ENCODE measurements around the gene CCDC87. TPM values are rescaled to one million over a fixed set of nuclear protein-coding genes. Genes with fewer than 3 reads are reported as not detected.

The CCDC87 gene
- total RNA-seq, 1 experiment from 2014 or later: 0.75 TPM

DNA sequence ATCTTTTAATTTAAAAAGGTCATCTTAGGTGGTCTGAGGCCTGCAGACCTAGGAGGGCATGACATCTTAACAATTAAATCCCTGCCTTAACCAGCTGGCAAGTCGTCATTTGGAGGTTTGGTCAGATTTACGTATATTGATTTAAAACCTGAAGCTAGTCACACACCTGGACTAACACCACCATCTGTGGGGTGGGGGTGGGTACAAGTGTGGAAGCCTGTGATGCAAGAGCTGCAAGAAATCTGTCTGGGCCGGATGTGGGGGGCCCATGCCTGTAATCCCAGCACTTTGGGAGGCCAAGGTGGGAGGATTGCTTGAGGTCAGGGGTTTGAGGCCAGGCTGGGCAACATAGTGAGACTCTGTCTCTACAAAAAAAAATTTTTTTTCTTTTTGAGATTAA, 11.6 kb downstream of the CCDC87 start:
- Histone ChIP-seq H4K20me1 (ENCODE audit: insufficient read depth, low read depth, low read length) (no peaks in the 10 kb centered on the region), H3K9ac (ENCODE audit: low read length) (no peak overlapping the region), H3K79me2 (ENCODE audit: low read length) (no peaks in the 10 kb centered on the region), H3K4me1 (ENCODE audit: low read length) (no peaks in the 10 kb centered on the region), H2AFZ (ENCODE audit: low read length) (no peak overlapping the region), H3K9me2 (replicated peaks; ENCODE audit: insufficient read depth, low read length) (no peaks in the 10 kb centered on the region), H3K27ac (ENCODE audit: low read length) (no peak overlapping the region), H3K27me3 (ENCODE audit: low read length) (no peaks in the 10 kb centered on the region), H3K4me3 (ENCODE audit: low read length) (no peak overlapping the region), H3K4me2 (ENCODE audit: low read depth, low read length, poor library complexity, severe bottlenecking) (no peak overlapping the region), H3K9me3 (ENCODE audit: low read length) (peaks cover 5% of the 10 kb centered on the region; the same call in 1 of the 2 replicates), H3K36me3 (ENCODE audit: insufficient read depth, low read length) (no peaks in the 10 kb centered on the region)
- DNase-seq: no peak

DNA sequence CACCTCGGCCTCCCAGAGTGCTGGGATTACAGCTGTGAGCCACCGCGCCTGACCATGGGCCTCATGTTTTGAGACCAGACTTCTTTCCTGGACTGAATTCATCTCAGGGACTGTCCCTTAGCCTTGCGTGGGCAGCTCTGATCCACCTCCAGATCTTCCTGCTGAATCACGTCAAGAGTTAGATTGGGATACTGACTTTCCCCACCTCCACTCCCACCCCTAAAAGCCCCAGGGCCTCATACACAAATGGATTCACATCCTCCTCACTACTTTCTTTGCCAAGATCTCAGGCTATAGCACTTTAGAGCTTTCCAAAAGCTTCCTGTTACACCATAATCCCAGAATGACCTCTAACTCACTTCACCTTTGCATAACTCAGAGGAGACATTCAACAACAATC, 12.1 kb downstream of the CCDC87 start:
- no peak for DNase-seq
- no peak overlapping the region for H3K9ac ChIP-seq (ENCODE audit: low read length)
- H3K36me3 ChIP-seq (ENCODE audit: insufficient read depth, low read length): no peaks in the 10 kb centered on the region
- no peak overlapping the region for H3K4me3 ChIP-seq (ENCODE audit: low read length)
- peaks cover 5% of the 10 kb centered on the region; the same call in 1 of the 2 replicates for H3K9me3 ChIP-seq (ENCODE audit: low read length)
- H4K20me1 ChIP-seq (ENCODE audit: insufficient read depth, low read depth, low read length): no peaks in the 10 kb centered on the region
- no peaks in the 10 kb centered on the region for H3K27me3 ChIP-seq (ENCODE audit: low read length)
- no peaks in the 10 kb centered on the region for H3K79me2 ChIP-seq (ENCODE audit: low read length)
- H3K27ac ChIP-seq (ENCODE audit: low read length): no peak overlapping the region
- no peaks in the 10 kb centered on the region for H3K4me1 ChIP-seq (ENCODE audit: low read length)
- no peak overlapping the region for H3K4me2 ChIP-seq (ENCODE audit: low read depth, low read length, poor library complexity, severe bottlenecking)
- H3K9me2 ChIP-seq (replicated peaks; ENCODE audit: insufficient read depth, low read length): no peaks in the 10 kb centered on the region
- no peak overlapping the region for H2AFZ ChIP-seq (ENCODE audit: low read length)

DNA sequence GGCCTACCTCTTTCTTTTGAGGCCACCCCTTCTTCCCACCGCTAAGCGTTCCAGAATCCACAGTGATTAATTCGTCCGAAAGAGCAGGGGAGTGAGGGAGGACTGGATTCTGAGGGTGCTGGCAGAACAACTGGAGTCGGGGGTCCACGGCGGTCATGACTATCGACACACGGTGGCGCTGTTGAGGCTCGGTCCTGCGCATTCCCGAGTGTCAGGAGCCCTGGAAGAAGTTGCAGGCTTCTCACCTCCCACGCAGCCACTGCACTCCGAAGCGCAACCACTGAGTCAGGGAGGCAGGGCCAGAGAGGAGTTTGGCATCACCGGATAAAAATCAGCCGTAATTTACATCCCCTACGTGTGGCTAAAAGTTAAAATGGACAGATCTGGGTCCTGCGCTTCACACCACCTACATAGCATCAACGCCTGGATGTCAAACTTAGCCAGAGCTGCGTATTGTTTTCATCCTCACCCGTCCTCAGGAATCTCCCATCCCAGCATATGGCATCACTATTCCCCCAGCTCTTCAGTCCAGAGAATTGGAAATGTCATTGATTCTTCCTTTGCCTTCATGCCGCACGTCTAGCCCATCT, 13.8 kb downstream of the CCDC87 start:
- Histone ChIP-seq H3K36me3 (ENCODE audit: insufficient read depth, low read length) (no peaks in the 10 kb centered on the region), H3K27me3 (ENCODE audit: low read length) (no peaks in the 10 kb centered on the region), H4K20me1 (ENCODE audit: insufficient read depth, low read depth, low read length) (no peaks in the 10 kb centered on the region), H3K4me3 (ENCODE audit: low read length) (no peak overlapping the region), H3K4me2 (ENCODE audit: low read depth, low read length, poor library complexity, severe bottlenecking) (no peak overlapping the region), H3K9ac (ENCODE audit: low read length) (no peak overlapping the region), H3K9me3 (ENCODE audit: low read length) (peaks cover 5% of the 10 kb centered on the region; the same call in 1 of the 2 replicates), H2AFZ (ENCODE audit: low read length) (no peak overlapping the region), H3K79me2 (ENCODE audit: low read length) (no peaks in the 10 kb centered on the region), H3K4me1 (ENCODE audit: low read length) (no peaks in the 10 kb centered on the region), H3K9me2 (replicated peaks; ENCODE audit: insufficient read depth, low read length) (no peaks in the 10 kb centered on the region), H3K27ac (ENCODE audit: low read length) (no peak overlapping the region)
- DNase-seq: peak; percentile 82

DNA sequence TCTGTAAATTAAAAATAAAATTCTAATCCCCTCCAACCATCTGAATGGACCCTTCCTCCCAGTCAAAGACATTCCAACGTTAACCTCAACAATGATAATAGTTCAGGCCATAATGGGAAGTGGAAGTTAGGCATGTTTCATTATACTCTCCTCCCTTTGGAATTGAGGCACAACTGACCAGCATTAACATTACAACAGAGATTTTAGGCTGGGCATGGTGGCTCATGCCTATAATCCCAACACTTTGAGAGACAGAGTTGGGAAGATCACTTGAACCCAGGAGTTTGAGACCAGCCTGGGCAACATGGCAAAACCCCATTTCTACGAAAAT, 22.0 kb downstream of the CCDC87 start:
- Histone ChIP-seq H3K9ac (ENCODE audit: low read length) (no peak overlapping the region), H3K9me2 (replicated peaks; ENCODE audit: insufficient read depth, low read length) (no peaks in the 10 kb centered on the region), H3K9me3 (ENCODE audit: low read length) (no peaks in the 10 kb centered on the region), H4K20me1 (ENCODE audit: insufficient read depth, low read depth, low read length) (no peaks in the 10 kb centered on the region), H3K36me3 (ENCODE audit: insufficient read depth, low read length) (no peaks in the 10 kb centered on the region), H3K79me2 (ENCODE audit: low read length) (no peaks in the 10 kb centered on the region), H2AFZ (ENCODE audit: low read length) (no peak overlapping the region), H3K27me3 (ENCODE audit: low read length) (no peaks in the 10 kb centered on the region), H3K4me2 (ENCODE audit: low read depth, low read length, poor library complexity, severe bottlenecking) (no peak overlapping the region), H3K4me1 (ENCODE audit: low read length) (no peaks in the 10 kb centered on the region), H3K27ac (ENCODE audit: low read length) (no peak overlapping the region), H3K4me3 (ENCODE audit: low read length) (no peak overlapping the region)
- no peak for DNase-seq

DNA sequence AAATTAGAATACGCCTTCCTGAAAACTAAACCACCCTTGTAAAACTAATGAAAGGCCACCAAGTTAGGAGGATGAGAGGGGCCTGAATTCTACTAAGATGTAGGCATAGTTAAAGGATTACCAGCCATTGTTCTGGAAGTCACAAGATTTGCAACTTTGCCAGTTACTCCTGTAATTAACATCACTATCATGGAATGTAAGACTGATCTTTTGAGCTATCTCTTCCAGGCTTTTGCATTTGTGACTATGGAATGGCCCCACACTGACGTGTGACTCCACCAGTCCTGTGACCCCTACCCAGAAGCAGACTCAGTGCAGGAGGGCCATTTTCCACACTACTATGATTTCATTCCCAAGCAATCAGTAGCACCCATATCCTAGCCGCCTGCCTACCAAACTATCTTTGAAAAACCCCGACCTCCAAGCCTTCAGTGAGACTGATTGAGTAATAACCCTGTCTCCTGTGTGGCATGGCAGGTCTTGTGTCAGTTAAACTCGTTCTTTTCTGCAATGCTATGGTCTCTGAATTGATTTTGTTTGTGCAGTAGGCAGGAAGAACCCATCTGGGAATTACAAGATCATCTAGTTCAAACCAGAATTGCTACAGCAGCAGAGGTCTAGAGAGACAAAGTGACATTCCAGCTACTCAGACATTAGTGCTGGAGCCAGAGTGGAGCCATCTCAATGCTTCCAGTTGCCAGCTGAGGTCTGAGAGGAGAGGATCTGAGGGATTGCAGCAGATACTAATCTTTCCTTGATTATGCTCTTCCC, 22.6 kb downstream of the CCDC87 start:
- Histone ChIP-seq H3K9ac (ENCODE audit: low read length) (no peak overlapping the region), H3K4me2 (ENCODE audit: low read depth, low read length, poor library complexity, severe bottlenecking) (no peak overlapping the region), H3K27me3 (ENCODE audit: low read length) (no peaks in the 10 kb centered on the region), H4K20me1 (ENCODE audit: insufficient read depth, low read depth, low read length) (no peaks in the 10 kb centered on the region), H3K4me3 (ENCODE audit: low read length) (no peak overlapping the region), H2AFZ (ENCODE audit: low read length) (no peak overlapping the region), H3K9me3 (ENCODE audit: low read length) (no peaks in the 10 kb centered on the region), H3K36me3 (ENCODE audit: insufficient read depth, low read length) (no peaks in the 10 kb centered on the region), H3K4me1 (ENCODE audit: low read length) (no peaks in the 10 kb centered on the region), H3K9me2 (replicated peaks; ENCODE audit: insufficient read depth, low read length) (no peaks in the 10 kb centered on the region), H3K79me2 (ENCODE audit: low read length) (no peaks in the 10 kb centered on the region), H3K27ac (ENCODE audit: low read length) (no peak overlapping the region)
- no peak for DNase-seq

DNA sequence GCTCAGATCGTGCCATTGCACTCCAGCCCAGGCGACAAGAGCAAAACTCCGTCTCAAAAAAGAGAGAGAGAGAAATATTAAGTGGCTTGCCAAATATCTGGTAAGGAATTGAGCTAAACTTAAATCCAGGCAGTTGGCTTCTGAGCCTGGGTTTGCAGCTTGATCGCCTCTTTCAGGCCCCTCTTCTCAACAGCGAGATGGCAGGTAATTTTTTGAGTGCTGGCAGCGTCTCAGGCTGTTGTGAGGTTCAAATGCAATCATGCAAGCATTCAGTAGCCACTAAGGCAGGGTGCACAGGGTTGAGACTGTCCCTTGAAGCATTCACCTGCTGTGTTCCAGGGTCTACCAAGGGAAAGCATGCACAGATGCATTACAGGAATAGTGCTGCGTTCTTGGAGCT, 23.8 kb downstream of the CCDC87 start:
- H3K27me3 ChIP-seq (ENCODE audit: low read length): no peaks in the 10 kb centered on the region
- H3K9me3 ChIP-seq (ENCODE audit: low read length): no peaks in the 10 kb centered on the region
- H3K4me2 ChIP-seq (ENCODE audit: low read depth, low read length, poor library complexity, severe bottlenecking): no peak overlapping the region
- H3K27ac ChIP-seq (ENCODE audit: low read length): no peak overlapping the region
- no peaks in the 10 kb centered on the region for H3K9me2 ChIP-seq (replicated peaks; ENCODE audit: insufficient read depth, low read length)
- no peak overlapping the region for H3K4me3 ChIP-seq (ENCODE audit: low read length)
- H2AFZ ChIP-seq (ENCODE audit: low read length): no peak overlapping the region
- no peaks in the 10 kb centered on the region for H3K4me1 ChIP-seq (ENCODE audit: low read length)
- no peak for DNase-seq
- H3K79me2 ChIP-seq (ENCODE audit: low read length): no peaks in the 10 kb centered on the region
- no peaks in the 10 kb centered on the region for H3K36me3 ChIP-seq (ENCODE audit: insufficient read depth, low read length)
- H3K9ac ChIP-seq (ENCODE audit: low read length): no peak overlapping the region
- H4K20me1 ChIP-seq (ENCODE audit: insufficient read depth, low read depth, low read length): no peaks in the 10 kb centered on the region

DNA sequence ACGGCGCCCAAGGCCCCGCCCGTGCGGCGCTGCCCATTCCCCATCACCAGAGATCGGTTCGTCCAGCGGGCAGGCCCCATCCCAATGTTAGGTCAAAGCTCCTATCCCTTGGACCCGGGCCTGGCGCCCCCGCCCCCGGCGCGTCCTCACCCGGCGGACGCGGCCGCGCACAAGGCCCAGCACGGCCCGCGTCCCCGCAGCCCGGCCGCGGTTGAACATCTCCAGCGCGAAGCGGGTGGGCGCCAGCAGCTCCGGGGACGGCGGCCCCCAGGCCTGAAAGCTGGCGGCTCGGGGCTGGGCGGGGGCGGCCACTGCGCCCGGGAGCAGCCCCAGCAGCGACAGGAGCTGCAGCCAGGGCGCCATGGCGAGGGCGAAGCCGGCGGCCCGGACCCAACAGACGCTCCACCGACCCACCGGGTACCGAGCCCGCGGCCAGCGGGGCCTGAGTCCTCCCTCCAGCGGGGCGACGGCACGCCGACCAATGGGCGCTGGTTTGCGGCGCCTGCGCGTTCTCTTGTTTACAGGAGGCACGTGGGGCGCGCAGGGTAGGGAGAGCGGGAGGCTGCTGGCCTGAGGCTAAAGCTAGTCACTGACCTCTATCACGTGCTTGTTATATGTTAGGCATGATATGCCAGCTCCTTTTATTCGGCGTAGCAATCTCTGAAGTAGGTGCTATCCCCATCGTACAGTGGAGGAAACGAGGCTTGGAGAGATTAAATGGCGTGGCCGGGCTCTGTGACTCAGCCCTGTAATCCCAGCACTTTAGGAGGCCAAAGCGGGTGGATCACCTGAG, 24.5 kb downstream of the CCDC87 start, which contains the start of gene CTSF:
Gene CTSF (minus strand): TSS at position 483 of the 793 bp plus-strand sequence. CDS start 120 bp downstream, at position 363.
- Histone ChIP-seq H4K20me1 (ENCODE audit: insufficient read depth, low read depth, low read length) (no peaks in the 10 kb centered on the region), H2AFZ (ENCODE audit: low read length) (no peak within 1 kb of the TSS), H3K36me3 (ENCODE audit: insufficient read depth, low read length) (no peaks in the 10 kb centered on the region), H3K9ac (ENCODE audit: low read length) (no peak within 1 kb of the TSS), H3K4me3 (ENCODE audit: low read length) (no peak within 1 kb of the TSS), H3K9me3 (ENCODE audit: low read length) (no peaks in the 10 kb centered on the region), H3K4me1 (ENCODE audit: low read length) (no peaks in the 10 kb centered on the region), H3K9me2 (replicated peaks; ENCODE audit: insufficient read depth, low read length) (no peaks in the 10 kb centered on the region), H3K79me2 (ENCODE audit: low read length) (no peaks in the 10 kb centered on the region), H3K27ac (ENCODE audit: low read length) (no peak within 1 kb of the TSS), H3K27me3 (ENCODE audit: low read length) (no peaks in the 10 kb centered on the region), H3K4me2 (ENCODE audit: low read depth, low read length, poor library complexity, severe bottlenecking) (no peak within 1 kb of the TSS)
- no peak for DNase-seq

DNA sequence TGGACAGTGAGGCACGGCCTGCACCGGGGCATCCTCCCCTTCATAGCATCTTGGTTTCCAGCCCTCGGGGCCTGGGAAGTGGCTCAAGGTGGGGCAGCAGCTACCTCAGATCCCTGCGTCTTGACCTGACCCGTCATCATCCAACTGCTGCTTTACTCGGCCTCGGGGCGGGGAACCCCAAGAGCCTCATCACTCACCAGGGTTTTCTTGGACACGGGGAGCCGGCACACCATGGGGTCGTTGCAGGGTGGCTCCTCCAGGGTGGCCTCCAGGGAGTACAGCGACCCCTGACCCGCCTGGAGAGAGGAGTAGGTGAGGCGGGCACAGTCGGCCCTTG, 25.1 kb downstream of the CCDC87 start:
- no peaks in the 10 kb centered on the region for H3K79me2 ChIP-seq (ENCODE audit: low read length)
- H3K27me3 ChIP-seq (ENCODE audit: low read length): no peaks in the 10 kb centered on the region
- no peaks in the 10 kb centered on the region for H3K9me3 ChIP-seq (ENCODE audit: low read length)
- no peaks in the 10 kb centered on the region for H3K36me3 ChIP-seq (ENCODE audit: insufficient read depth, low read length)
- no peak overlapping the region for H3K9ac ChIP-seq (ENCODE audit: low read length)
- H3K4me1 ChIP-seq (ENCODE audit: low read length): no peaks in the 10 kb centered on the region
- H3K4me2 ChIP-seq (ENCODE audit: low read depth, low read length, poor library complexity, severe bottlenecking): no peak overlapping the region
- H3K9me2 ChIP-seq (replicated peaks; ENCODE audit: insufficient read depth, low read length): no peaks in the 10 kb centered on the region
- DNase-seq: no peak
- H3K27ac ChIP-seq (ENCODE audit: low read length): no peak overlapping the region
- no peak overlapping the region for H3K4me3 ChIP-seq (ENCODE audit: low read length)
- H2AFZ ChIP-seq (ENCODE audit: low read length): no peak overlapping the region
- no peaks in the 10 kb centered on the region for H4K20me1 ChIP-seq (ENCODE audit: insufficient read depth, low read depth, low read length)

Data from Karpas-422 (cell line).